Activated CD4-positive, alpha-beta T cell treated with anti-CD3 and anti-CD28 coated beads, Interleukin-2, amount 50 U/mL, for 1 hour (primary cell): ENCODE measurements around the gene ZNF536.
"Not testable (repeated sequence)": the region's sequence is repeated elsewhere in the genome, so short reads cannot be mapped to it uniquely, and the experiment has no call there.

Experiments
- DNase-seq: peaks from one replicate; pipeline ENCODE4 v3.0.0-alpha.2; 2020

The ZNF536 gene

GRCh38 chr19:30497034-30497433 lies 124.8 kb downstream of the ZNF536 start:
- DNase-seq: no peak

GRCh38 chr19:30498085-30498484 lies 125.9 kb downstream of the ZNF536 start:
- DNase-seq: not testable (repeated sequence)

GRCh38 chr19:30498707-30499106 lies 126.5 kb downstream of the ZNF536 start:
- no peak for DNase-seq

GRCh38 chr19:30504272-30504671 lies 132.1 kb downstream of the ZNF536 start:
- no peak for DNase-seq

- no peak for DNase-seq
These were observed 140.2 kb downstream of the ZNF536 start for GRCh38 chr19:30512176-30513081.

- DNase-seq: no peak
These were observed 140.9 kb downstream of the ZNF536 start for GRCh38 chr19:30513082-30513411.

GRCh38 chr19:30516111-30516510 lies 143.9 kb downstream of the ZNF536 start:
- no peak for DNase-seq

- no peak for DNase-seq
These were observed 144.3 kb downstream of the ZNF536 start for GRCh38 chr19:30516531-30516930.

GRCh38 chr19:30518965-30519606 lies 146.9 kb downstream of the ZNF536 start:
- no peak for DNase-seq

GRCh38 chr19:30519607-30520205 lies 147.5 kb downstream of the ZNF536 start:
- DNase-seq: no peak

- DNase-seq: no peak
These were observed 148.7 kb downstream of the ZNF536 start for GRCh38 chr19:30520735-30521479.

GRCh38 chr19:30521937-30522336 lies 149.8 kb downstream of the ZNF536 start:
- DNase-seq: no peak

GRCh38 chr19:30522341-30522740 lies 150.2 kb downstream of the ZNF536 start:
- DNase-seq: no peak

- DNase-seq: no peak
These were observed 151.6 kb downstream of the ZNF536 start for GRCh38 chr19:30523791-30524190.

GRCh38 chr19:30525383-30525782 lies 153.2 kb downstream of the ZNF536 start:
- DNase-seq: no peak

- no peak for DNase-seq
These were observed 156.7 kb downstream of the ZNF536 start for GRCh38 chr19:30528919-30529318.

GRCh38 chr19:30529876-30530275 lies 157.7 kb downstream of the ZNF536 start:
- no peak for DNase-seq

GRCh38 chr19:30530751-30531150 lies 158.6 kb downstream of the ZNF536 start:
- no peak for DNase-seq

- DNase-seq: no peak
These were observed 162.8 kb downstream of the ZNF536 start for GRCh38 chr19:30535011-30535410.

GRCh38 chr19:30536975-30537374 lies 164.8 kb downstream of the ZNF536 start:
- no peak for DNase-seq

- DNase-seq: no peak
These were observed 167.1 kb downstream of the ZNF536 start for GRCh38 chr19:30539315-30539714.

GRCh38 chr19:30539981-30540380 lies 167.8 kb downstream of the ZNF536 start:
- DNase-seq: no peak

- no peak for DNase-seq
These were observed 168.6 kb downstream of the ZNF536 start for GRCh38 chr19:30540761-30541160.
